Hepatocyte (in vitro differentiated cells): ENCODE measurements around the gene TCP11L1. TPM values are rescaled to one million over a fixed set of nuclear protein-coding genes. Genes with fewer than 3 reads are reported as not detected.

Experiments used
- DNase-seq: peaks from one replicate; pipeline ENCODE4 v3.0.0-alpha.2; 2016; ENCODE audit warnings: low spot score
- H2AFZ ChIP-seq: fragments of 200-600 bp; sonication (generic); 2 replicates; pipeline ENCODE4 v1.6.0; 2016; ENCODE audit warnings: antibody characterized with exemption, mild to moderate bottlenecking
- H3K27ac ChIP-seq: fragments of 200-600 bp; sonication (generic); 2 replicates; pipeline ENCODE4 v1.5.1; 2016; ENCODE audit warnings: mild to moderate bottlenecking
- H3K27me3 ChIP-seq: fragments of 200-600 bp; sonication (generic); 2 replicates; pipeline ENCODE4 v1.6.1; 2016
- H3K36me3 ChIP-seq: fragments of 200-600 bp; sonication (generic); replicated peaks from 2 replicates; pipeline ENCODE4 v1.5.1; 2016; ENCODE audit warnings: low read depth; ENCODE audit not compliant: insufficient read depth
- H3K4me1 ChIP-seq: fragments of 200-600 bp; sonication (generic); 2 replicates; pipeline ENCODE4 v1.5.1; 2016; ENCODE audit warnings: mild to moderate bottlenecking, moderate library complexity; ENCODE audit not compliant: insufficient read depth
- H3K4me2 ChIP-seq: fragments of 200-600 bp; sonication (generic); 2 replicates; pipeline ENCODE4 v1.6.0; 2016
- H3K4me3 ChIP-seq: fragments of 200-600 bp; sonication (generic); 2 replicates; pipeline ENCODE4 v1.5.1; 2016; ENCODE audit warnings: mild to moderate bottlenecking
- H3K79me2 ChIP-seq: fragments of 200-600 bp; sonication (generic); 2 replicates; pipeline ENCODE4 v1.6.0; 2017; ENCODE audit warnings: mild to moderate bottlenecking
- H3K9me2 ChIP-seq: fragments of 200-600 bp; sonication (generic); replicated peaks from 2 replicates; pipeline ENCODE4 v1.6.0; 2017; ENCODE audit warnings: mild to moderate bottlenecking; ENCODE audit not compliant: insufficient read depth
- H3K9me3 ChIP-seq: fragments of 200-600 bp; sonication (generic); 2 replicates; pipeline ENCODE4 v1.5.1; 2016; ENCODE audit warnings: low read depth, mild to moderate bottlenecking
- H4K20me1 ChIP-seq: fragments of 200-600 bp; sonication (generic); 2 replicates; pipeline ENCODE4 v1.6.0; 2016; ENCODE audit warnings: mild to moderate bottlenecking; ENCODE audit not compliant: insufficient read depth, poor library complexity, severe bottlenecking
- CTCF ChIP-seq: fragments of 200-600 bp; sonication (generic); IDR thresholded peaks from 2 replicates; pipeline ENCODE4 v1.5.1; 2016; ENCODE audit warnings: antibody characterized with exemption, mild to moderate bottlenecking; ENCODE audit not compliant: poor library complexity
- EZH2 ChIP-seq: fragments of 200-600 bp; sonication (generic); IDR thresholded peaks from 2 replicates; pipeline ENCODE4 v1.6.1; 2016; ENCODE audit warnings: antibody characterized with exemption, mild to moderate bottlenecking, borderline replicate concordance
- EZH2phosphoT487 ChIP-seq: fragments of 200-600 bp; sonication (generic); IDR thresholded peaks from one replicate; pipeline ENCODE4 v1.6.1; 2018; ENCODE audit warnings: antibody characterized with exemption, mild to moderate bottlenecking, low read depth, moderate library complexity; ENCODE audit not compliant: unreplicated experiment, severe bottlenecking
- WGBS: methylation state at CpG from one replicate; pipeline ENCODE4 v1.1.6; 2016; ENCODE audit warnings: low lambda C conversion rate; ENCODE audit errors: missing lambda C conversion rate; 5-methylcytosine and 5-hydroxymethylcytosine counted together
- polyA plus RNA-seq: library from polyadenylated mRNA; unstranded; fragments of >200 nt; fragmentation: Nextera tagmentation; extraction: Ambion mirVana; gene quantifications from 2 replicates; pipeline ENCODE4 v1.2.1, GENCODE V29; 2016
- total RNA-seq: library from RNA; depleted of rRNA; stranded (reverse); fragments of >200 nt; gene quantifications from 2 replicates; pipeline ENCODE4 v1.2.3, GENCODE V29; 2014

TCP11L1 gene
- total and polyA plus RNA-seq, 2 experiments from 2014 or later, result 9.8 to 25.5 TPM

DNA sequence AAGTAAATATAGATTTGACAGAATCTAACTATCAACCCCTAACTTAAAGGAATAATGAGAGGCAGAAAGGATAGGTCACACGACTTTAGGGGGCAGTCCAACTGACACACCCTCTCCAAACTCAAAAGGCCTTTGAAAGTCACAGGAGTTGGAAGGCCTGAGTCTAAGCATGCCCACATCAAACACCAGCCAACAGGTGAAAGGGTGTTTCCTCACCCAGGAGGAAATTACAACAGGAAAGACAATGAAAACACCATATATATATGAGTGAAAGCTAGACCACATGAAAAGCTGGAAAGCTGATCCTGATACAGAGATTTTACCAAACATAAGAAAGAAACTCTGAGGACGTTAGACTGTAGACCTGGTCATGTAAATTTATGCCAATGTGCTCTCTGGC is 34.2 kb upstream of the TCP11L1 start:
- Histone ChIP-seq H3K9me2 (no peaks in the 10 kb centered on the region), H3K9me3 (no peaks in the 10 kb centered on the region), H3K4me3 (no peak overlapping the region), H3K4me2 (no peak overlapping the region), H3K79me2 (no peaks in the 10 kb centered on the region), H3K36me3 (no peaks in the 10 kb centered on the region), H3K27ac (no peak overlapping the region), H3K4me1 (peaks cover 4% of the 10 kb centered on the region), H4K20me1 (no peaks in the 10 kb centered on the region), H2AFZ (no peak overlapping the region), H3K27me3 (no peaks in the 10 kb centered on the region)
- WGBS, result 73% methylated on average over 2 of the region's 2 CpGs
- no peak for DNase-seq
- TF ChIP-seq CTCF (no peak), EZH2 (no peak), EZH2phosphoT487 (no peak)

- DNase-seq, result no peak
- Histone ChIP-seq H3K9me2 (no peaks in the 10 kb centered on the region), H2AFZ (no peak overlapping the region), H3K4me3 (no peak overlapping the region), H3K27me3 (no peaks in the 10 kb centered on the region), H3K4me2 (no peak overlapping the region), H3K4me1 (peaks cover 4% of the 10 kb centered on the region), H3K36me3 (no peaks in the 10 kb centered on the region), H3K79me2 (no peaks in the 10 kb centered on the region), H3K27ac (no peak overlapping the region), H4K20me1 (no peaks in the 10 kb centered on the region), H3K9me3 (no peaks in the 10 kb centered on the region)
- no peak for TF ChIP-seq CTCF
- no peak for TF ChIP-seq EZH2phosphoT487
- TF ChIP-seq EZH2, result no peak
These were observed 33.4 kb upstream of the TCP11L1 start for GRCh38 chr11:33006010-33006409.

DNA sequence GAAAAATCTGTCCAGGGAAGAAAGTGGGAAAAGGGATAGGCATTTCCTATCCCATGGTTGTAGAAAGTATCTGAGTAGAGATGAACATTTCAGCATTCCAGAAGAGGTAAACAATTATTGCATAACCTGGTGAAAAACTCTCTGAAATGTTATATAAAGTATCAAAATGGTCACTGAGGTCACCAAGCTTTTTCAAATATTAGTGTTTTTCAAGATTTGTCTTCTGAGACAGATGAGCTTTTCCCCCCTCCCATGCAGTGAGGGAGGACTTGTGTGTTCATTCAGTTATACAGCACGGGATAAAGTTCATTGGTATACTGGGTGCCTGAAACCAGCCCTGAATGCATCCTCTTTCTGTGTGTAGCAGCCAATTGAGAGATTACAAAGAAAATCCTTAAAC is 25.6 kb upstream of the TCP11L1 start:
- no peaks in the 10 kb centered on the region for H3K27me3 ChIP-seq
- no peaks in the 10 kb centered on the region for H3K9me3 ChIP-seq
- no peak overlapping the region for H2AFZ ChIP-seq
- no peaks in the 10 kb centered on the region for H4K20me1 ChIP-seq
- no peak overlapping the region for H3K27ac ChIP-seq
- no peak overlapping the region for H3K4me2 ChIP-seq
- WGBS, result 48% methylated on average over 1 of the region's 1 CpG
- H3K79me2 ChIP-seq, result peaks cover under 1% of the 10 kb centered on the region
- TF ChIP-seq EZH2phosphoT487 (no peak), EZH2 (no peak), CTCF (no peak)
- H3K9me2 ChIP-seq, result no peaks in the 10 kb centered on the region
- H3K4me1 ChIP-seq, result peaks cover 4% of the 10 kb centered on the region
- DNase-seq, result no peak
- no peak overlapping the region for H3K4me3 ChIP-seq
- H3K36me3 ChIP-seq, result no peaks in the 10 kb centered on the region
